ENCODE measurements around the gene PSEN1.
A peak's percentile ranks its signal among the peaks of the same experiment; 100 is the strongest.

PSEN1 gene

GRCh38 chr14:73264080-73264884, 128.0 kb downstream of the PSEN1 start:
- DNase-seq, result peak in 1 of 10 donors; percentile 76
- intact Hi-C loops (cut with DNase I), result no loop called here

GRCh38 chr14:73264885-73265720, 128.8 kb downstream of the PSEN1 start:
- intact Hi-C loops (cut with DNase I), result no loop called here
- peak in 1 of 10 donors; percentile 71 for DNase-seq

- no peak for DNase-seq
- intact Hi-C loops (cut with DNase I), result no loop called here
Observed at GRCh38 chr14:73265721-73266046, 129.4 kb downstream of the PSEN1 start.

- DNase-seq, result peak in 1 of 10 donors; percentile 56
- intact Hi-C loops (cut with DNase I), result no loop called here
Observed at GRCh38 chr14:73266317-73266716, 130.0 kb downstream of the PSEN1 start.

- DNase-seq, result peak in 1 of 10 donors; percentile 61
- intact Hi-C loops (cut with DNase I), result no loop called here
Observed at GRCh38 chr14:73267474-73267873, 131.2 kb downstream of the PSEN1 start.

GRCh38 chr14:73269729-73270531, 133.6 kb downstream of the PSEN1 start:
- intact Hi-C loops (cut with DNase I), result no loop called here
- peak in 6 of 10 donors; percentile 9 to 88 (median 54) for DNase-seq

GRCh38 chr14:73272393-73272792, 136.1 kb downstream of the PSEN1 start:
- intact Hi-C loops (cut with DNase I), result no loop called here
- DNase-seq, result peak in 1 of 10 donors; percentile 64

Data from posterior cingulate gyrus (tissue), 11 donors.